Activated T-cell treated with anti-CD3 and anti-CD28 coated beads, Interleukin-2, amount 50 U/mL, for 4 hours (primary cell): ENCODE results near the gene B3GALT5. TPM values are rescaled to one million over a fixed set of nuclear protein-coding genes. Genes with fewer than 3 reads are reported as not detected.
A peak's percentile ranks its signal among the peaks of the same experiment; 100 is the strongest.
"Not testable (repeated sequence)": the region's sequence is repeated elsewhere in the genome, so short reads cannot be mapped to it uniquely, and the experiment has no call there.

Experiments
- ATAC-seq, 2 donors: fragments of 200-7000 bp; cut with Tn5 transposase; one replicate each; pipeline ENCODE4 v1.10.0; 2021
- DNase-seq: peaks from one replicate; pipeline ENCODE4 v3.0.0-alpha.2; 2020
- H3K27me3 Mint-ChIP-seq: one replicate; pipeline ENCODE4 v1.8.0; 2021; ENCODE audit warnings: low read depth, mixed read lengths
- H3K36me3 Mint-ChIP-seq: one replicate; pipeline ENCODE4 v1.8.0; 2022; ENCODE audit warnings: mixed read lengths; ENCODE audit not compliant: insufficient read depth
- H3K4me1 Mint-ChIP-seq: one replicate; pipeline ENCODE4 v1.8.0; 2021; ENCODE audit warnings: low read depth, mixed read lengths
- H3K4me3 Mint-ChIP-seq: one replicate; pipeline ENCODE4 v1.8.0; 2021; ENCODE audit warnings: mild to moderate bottlenecking, moderate library complexity, mixed read lengths
- H3K9me3 Mint-ChIP-seq: one replicate; pipeline ENCODE4 v1.8.0; 2021; ENCODE audit warnings: mixed read lengths
- total RNA-seq, 3 donors: library from RNA; stranded (reverse); gene quantifications; one replicate each; pipeline ENCODE4 v1.2.1, GENCODE V29; 2021

B3GALT5 gene
- under 1 TPM; 0.03 to 0.05 (median 0.05) TPM for total RNA-seq

DNA sequence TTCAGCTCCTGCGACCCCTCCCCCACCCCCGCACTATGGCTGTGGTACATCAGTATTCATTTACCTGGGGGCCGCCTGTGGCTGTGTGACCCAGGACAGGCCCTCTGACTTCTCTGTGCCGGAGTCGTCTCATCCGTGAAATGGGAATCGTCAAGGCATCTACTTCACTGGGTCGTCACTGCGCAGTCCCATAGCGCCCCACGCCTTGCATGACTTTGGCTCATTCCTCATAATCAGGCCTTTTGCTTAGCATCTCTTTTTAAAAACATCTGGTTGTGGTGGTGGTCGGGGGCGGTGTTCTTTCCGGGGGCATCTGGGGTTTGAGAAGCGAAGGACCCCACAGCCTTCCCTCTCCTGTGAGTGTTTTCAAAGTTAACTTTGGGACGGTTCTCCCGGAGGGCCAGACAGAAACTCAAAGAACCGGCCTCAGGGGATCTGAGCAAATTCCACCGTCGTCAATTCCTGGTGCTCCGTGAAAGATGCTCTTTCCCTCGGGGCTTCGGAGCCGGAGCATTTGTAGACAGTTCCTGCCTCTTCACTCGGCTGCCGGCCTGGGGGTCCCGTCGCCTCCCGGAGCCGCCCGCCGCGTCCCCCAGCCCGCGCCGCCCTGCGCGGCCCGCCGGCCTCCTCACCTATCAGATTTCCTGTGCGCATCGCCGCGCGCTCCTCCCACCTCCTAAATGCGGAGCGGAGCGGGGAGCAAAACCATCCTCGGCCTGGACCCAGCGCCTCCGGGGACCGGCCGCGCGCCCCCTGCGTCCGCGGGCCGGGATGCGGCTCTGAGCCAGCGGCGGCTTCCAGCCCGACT lies at the start of gene B3GALT5:
Gene B3GALT5 (plus strand): TSS at position 708 of the 808 bp plus-strand sequence. CDS start 47,620 bp downstream, outside the sequence.
- H3K4me1 Mint-ChIP-seq, result peaks cover 3% of the 10 kb centered on the region
- H3K9me3 Mint-ChIP-seq, result no peaks in the 10 kb centered on the region
- ATAC-seq (peak in 1 of 2 donors; percentile 10), DNase-seq (no peak)
- H3K27me3 Mint-ChIP-seq, result peaks cover 34% of the 10 kb centered on the region
- H3K36me3 Mint-ChIP-seq, result no peaks in the 10 kb centered on the region
- no peak within 1 kb of the TSS for H3K4me3 Mint-ChIP-seq

DNA sequence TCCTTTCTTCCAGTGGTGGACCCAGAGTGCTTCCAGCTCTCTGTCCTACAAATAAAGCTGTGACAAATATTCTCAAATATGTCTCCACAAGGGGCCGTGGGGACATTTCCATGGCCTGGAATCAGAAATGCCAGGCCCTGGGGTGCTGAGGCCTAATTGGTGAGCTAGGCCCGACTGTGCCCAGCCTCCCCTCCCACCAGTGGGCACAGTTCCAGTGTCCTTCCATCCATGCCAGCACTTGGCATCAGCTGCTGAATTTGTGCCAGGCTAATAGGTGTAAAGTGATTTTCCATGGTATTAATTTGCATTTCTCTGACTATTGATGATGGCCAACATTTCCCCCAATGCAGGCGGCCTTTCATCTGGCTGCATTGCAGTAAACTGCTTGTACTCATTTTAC lies 48.5 kb upstream of the B3GALT5 start:
- Mint-ChIP-seq H3K9me3 (no peaks in the 10 kb centered on the region), H3K36me3 (no peaks in the 10 kb centered on the region), H3K27me3 (no peaks in the 10 kb centered on the region), H3K4me1 (no peaks in the 10 kb centered on the region), H3K4me3 (no peak overlapping the region)
- ATAC-seq, result no peak
- DNase-seq, result no peak

- H3K4me3 Mint-ChIP-seq, result no peak overlapping the region
- ATAC-seq (no peak), DNase-seq (no peak)
- H3K27me3 Mint-ChIP-seq, result peaks cover 4% of the 10 kb centered on the region
- no peaks in the 10 kb centered on the region for H3K36me3 Mint-ChIP-seq
- H3K9me3 Mint-ChIP-seq, result no peaks in the 10 kb centered on the region
- H3K4me1 Mint-ChIP-seq, result no peaks in the 10 kb centered on the region
Measured at GRCh38 chr21:39567180-39567972, 45.4 kb upstream of the B3GALT5 start.

DNA sequence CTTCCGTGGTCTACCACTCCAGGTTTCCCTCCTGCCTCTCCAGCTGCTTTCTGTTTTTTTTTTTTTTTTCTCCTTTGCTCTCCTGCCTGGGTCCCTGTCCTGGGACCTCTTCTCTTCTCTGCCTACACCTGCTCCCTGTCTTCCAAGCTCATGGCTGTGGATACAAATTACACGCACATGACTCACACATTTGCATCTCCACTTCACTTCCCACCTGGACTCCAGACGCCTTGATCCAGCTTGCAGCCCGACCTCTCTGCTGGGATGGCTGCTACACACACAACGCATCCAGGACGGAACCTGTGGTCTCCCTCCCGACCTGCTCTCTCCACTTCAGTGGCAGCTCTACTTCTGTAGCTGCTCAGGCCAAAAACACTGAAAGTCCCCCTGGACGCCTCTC lies 44.4 kb upstream of the B3GALT5 start:
- no peaks in the 10 kb centered on the region for H3K4me1 Mint-ChIP-seq
- H3K27me3 Mint-ChIP-seq, result peaks cover 9% of the 10 kb centered on the region
- no peak for ATAC-seq

DNA sequence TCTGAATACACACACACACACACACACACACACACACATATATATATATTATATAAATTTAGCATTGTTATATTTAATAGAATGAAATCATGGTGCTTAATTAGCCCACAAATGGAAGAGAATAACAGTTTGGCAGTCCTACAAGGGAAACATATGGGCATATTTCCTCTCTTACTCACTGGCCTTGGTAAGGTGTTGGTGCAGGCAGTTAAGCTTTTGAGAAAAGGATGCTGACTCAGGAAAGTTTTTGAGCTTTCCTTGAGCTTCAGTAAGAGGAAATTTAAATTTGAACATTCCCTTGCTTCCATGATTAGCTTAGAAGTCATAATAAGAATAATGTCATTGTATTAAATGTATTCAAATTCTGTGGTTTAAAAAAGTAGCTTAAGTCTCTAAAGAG lies 37.0 kb upstream of the B3GALT5 start:
- Mint-ChIP-seq H3K4me3 (no peak overlapping the region), H3K4me1 (no peaks in the 10 kb centered on the region), H3K36me3 (no peaks in the 10 kb centered on the region), H3K27me3 (peaks cover 21% of the 10 kb centered on the region), H3K9me3 (no peaks in the 10 kb centered on the region)
- no peak for DNase-seq
- ATAC-seq, result no peak

More for the DNA sequence above, 44.4 kb upstream of the B3GALT5 start:
- H3K4me3 Mint-ChIP-seq, result no peak overlapping the region
- DNase-seq, result no peak
- no peaks in the 10 kb centered on the region for H3K9me3 Mint-ChIP-seq
- no peaks in the 10 kb centered on the region for H3K36me3 Mint-ChIP-seq

DNA sequence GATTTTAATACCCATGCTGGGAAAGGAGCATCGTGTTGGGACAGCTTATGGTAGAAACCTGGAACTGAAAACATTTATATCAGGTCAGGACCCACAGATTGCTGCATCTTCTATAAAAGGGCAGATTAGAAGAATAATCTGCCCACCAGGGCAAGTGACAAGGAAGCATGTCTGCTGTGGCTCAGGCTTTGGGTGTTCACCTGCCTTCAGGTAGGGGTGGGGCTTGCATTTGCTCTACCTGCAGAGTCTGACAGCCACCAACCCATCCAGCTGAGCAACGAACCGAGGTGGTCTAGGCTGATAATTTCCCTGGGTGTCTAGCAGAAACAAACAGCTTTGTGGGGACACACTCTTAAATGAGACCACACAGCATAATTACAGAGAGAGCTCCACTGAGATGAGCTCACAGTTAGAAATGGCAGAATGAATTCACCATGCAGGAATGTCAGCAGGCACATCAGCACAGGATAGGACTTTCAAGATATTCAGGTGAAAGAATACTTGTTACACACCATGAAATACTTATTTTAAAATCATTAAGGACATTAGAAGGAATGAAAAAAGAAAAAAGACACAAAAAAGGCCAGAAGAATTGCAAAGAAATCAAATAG lies 36.1 kb upstream of the B3GALT5 start:
- H3K4me3 Mint-ChIP-seq, result no peak overlapping the region
- ATAC-seq, result no peak
- H3K4me1 Mint-ChIP-seq, result no peaks in the 10 kb centered on the region
- DNase-seq, result no peak
- no peaks in the 10 kb centered on the region for H3K36me3 Mint-ChIP-seq
- no peaks in the 10 kb centered on the region for H3K9me3 Mint-ChIP-seq
- H3K27me3 Mint-ChIP-seq, result peaks cover 20% of the 10 kb centered on the region

GRCh38 chr21:39579734-39580332 lies 32.9 kb upstream of the B3GALT5 start:
- Mint-ChIP-seq H3K4me3 (no peak overlapping the region), H3K9me3 (peaks cover 2% of the 10 kb centered on the region), H3K27me3 (peaks cover 10% of the 10 kb centered on the region), H3K4me1 (no peaks in the 10 kb centered on the region), H3K36me3 (no peaks in the 10 kb centered on the region)
- ATAC-seq, result no peak
- no peak for DNase-seq

GRCh38 chr21:39580744-39581143 lies 32.0 kb upstream of the B3GALT5 start:
- DNase-seq (no peak), ATAC-seq (no peak)
- Mint-ChIP-seq H3K4me3 (no peak overlapping the region), H3K9me3 (peaks cover 4% of the 10 kb centered on the region), H3K36me3 (no peaks in the 10 kb centered on the region), H3K4me1 (no peaks in the 10 kb centered on the region), H3K27me3 (peaks cover 7% of the 10 kb centered on the region)

DNA sequence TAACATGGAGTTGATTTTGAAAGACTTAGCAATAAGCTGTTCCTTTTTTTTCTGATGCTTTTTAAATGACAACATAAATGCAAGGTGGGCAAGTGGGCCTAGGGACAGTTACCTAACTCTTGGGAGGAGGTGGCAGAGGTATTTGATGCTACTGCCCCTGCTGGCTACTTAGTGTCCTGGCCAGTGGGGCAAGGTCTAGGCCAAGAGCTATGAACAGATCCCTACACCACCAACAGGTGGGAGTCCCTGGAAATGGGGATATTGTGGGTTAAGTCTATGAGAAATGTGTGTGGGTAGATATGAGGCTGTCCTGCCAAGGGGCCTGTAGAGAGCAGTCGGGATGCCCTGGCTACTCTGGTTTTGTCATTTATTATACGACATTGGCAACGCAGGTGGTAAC lies 31.3 kb upstream of the B3GALT5 start:
- H3K4me3 Mint-ChIP-seq, result no peak overlapping the region
- ATAC-seq, result no peak
- no peaks in the 10 kb centered on the region for H3K4me1 Mint-ChIP-seq
- H3K27me3 Mint-ChIP-seq, result peaks cover 7% of the 10 kb centered on the region
- DNase-seq, result no peak
- H3K36me3 Mint-ChIP-seq, result no peaks in the 10 kb centered on the region
- H3K9me3 Mint-ChIP-seq, result peaks cover 4% of the 10 kb centered on the region

- Mint-ChIP-seq H3K4me1 (no peaks in the 10 kb centered on the region), H3K36me3 (no peaks in the 10 kb centered on the region), H3K4me3 (no peak overlapping the region), H3K9me3 (peaks cover 4% of the 10 kb centered on the region), H3K27me3 (peaks cover 7% of the 10 kb centered on the region)
- ATAC-seq (no peak), DNase-seq (no peak)
Measured at GRCh38 chr21:39582749-39583148, 30.0 kb upstream of the B3GALT5 start.

DNA sequence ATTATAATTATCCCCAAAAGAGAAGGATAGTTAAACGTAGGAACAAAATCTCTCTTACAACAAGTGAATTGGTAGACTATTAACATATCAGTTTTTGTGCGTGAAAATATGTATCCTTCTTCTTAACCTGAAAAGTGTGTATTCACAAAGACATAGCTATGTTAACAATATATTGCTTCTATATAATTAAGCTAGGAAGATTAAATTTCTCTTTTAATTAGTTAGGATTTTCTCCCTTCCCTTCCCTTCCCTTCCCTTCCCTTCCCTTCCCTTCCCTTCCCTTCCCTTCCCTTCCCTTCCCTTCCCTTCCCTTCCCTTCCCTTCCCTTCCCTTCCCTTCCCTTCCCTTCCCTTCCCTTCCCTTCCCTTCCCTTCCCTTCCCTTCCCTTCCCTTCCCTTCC lies 29.2 kb upstream of the B3GALT5 start:
- DNase-seq, H3K36me3 Mint-ChIP-seq, ATAC-seq, H3K27me3 Mint-ChIP-seq, H3K9me3 Mint-ChIP-seq, H3K4me1 Mint-ChIP-seq, H3K4me3 Mint-ChIP-seq: not testable (repeated sequence)

GRCh38 chr21:39587376-39587775 lies 25.4 kb upstream of the B3GALT5 start:
- Mint-ChIP-seq H3K9me3 (peaks cover 11% of the 10 kb centered on the region), H3K36me3 (no peaks in the 10 kb centered on the region), H3K27me3 (peaks cover 5% of the 10 kb centered on the region), H3K4me1 (no peaks in the 10 kb centered on the region), H3K4me3 (no peak overlapping the region)
- no peak for ATAC-seq
- DNase-seq, result no peak

DNA sequence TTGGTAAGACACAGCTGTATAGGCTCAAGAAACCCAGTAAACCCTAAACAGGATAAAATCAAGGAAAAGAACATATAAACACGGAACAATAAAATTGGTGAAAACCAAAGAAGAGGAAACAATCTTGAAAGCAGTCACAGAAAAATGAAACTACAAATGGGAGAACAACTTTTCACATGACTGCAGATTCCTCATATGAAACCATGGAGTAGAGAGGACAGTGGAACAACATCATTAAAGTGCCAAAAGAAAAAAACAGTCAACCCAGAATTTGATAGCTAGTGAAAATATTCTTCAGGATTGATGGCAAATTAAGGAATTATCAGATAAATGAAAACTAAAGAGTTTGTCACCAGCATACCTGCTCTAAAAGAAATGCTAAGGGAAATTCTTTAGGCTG lies 23.9 kb upstream of the B3GALT5 start:
- H3K27me3 Mint-ChIP-seq, result peaks cover 5% of the 10 kb centered on the region
- DNase-seq (no peak), ATAC-seq (no peak)
- no peaks in the 10 kb centered on the region for H3K36me3 Mint-ChIP-seq
- no peaks in the 10 kb centered on the region for H3K4me1 Mint-ChIP-seq
- H3K4me3 Mint-ChIP-seq, result no peak overlapping the region
- peaks cover 11% of the 10 kb centered on the region for H3K9me3 Mint-ChIP-seq

DNA sequence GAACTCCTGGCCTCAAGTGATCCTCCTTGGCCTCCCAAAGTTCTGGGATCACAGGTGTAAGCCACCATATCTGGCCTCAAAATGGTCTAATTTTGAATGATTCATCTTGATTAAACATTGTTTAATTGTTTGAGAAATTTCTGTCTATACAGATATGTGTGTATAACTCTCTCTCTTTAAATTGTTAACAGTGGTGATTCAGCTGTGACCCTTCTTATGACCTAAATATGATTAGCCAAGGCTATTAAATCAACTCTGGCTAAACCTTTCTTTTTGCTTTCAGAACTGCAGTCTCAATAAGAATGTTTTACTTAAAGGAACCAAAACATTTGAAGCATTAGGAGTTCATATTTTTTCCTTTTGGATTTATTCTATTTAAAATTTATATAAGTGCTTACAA lies 19.2 kb upstream of the B3GALT5 start:
- no peak for DNase-seq
- peaks cover 4% of the 10 kb centered on the region for H3K9me3 Mint-ChIP-seq
- no peak overlapping the region for H3K4me3 Mint-ChIP-seq
- ATAC-seq, result no peak
- peaks cover 2% of the 10 kb centered on the region for H3K27me3 Mint-ChIP-seq
- H3K36me3 Mint-ChIP-seq, result no peaks in the 10 kb centered on the region
- H3K4me1 Mint-ChIP-seq, result no peaks in the 10 kb centered on the region
